Right lobe of liver (tissue), 4 donors: ENCODE results near the gene TGFB2.

Experiments
- CTCF ChIP-seq, 4 donors: fragments of 200-600 bp in 3 of 4; fragments of 450-650 bp in 1 of 4; IDR thresholded peaks; one replicate each; pipeline versions ENCODE4 v1.5.1 to v1.8.0; 2016 to 2022; ENCODE audit warnings: antibody characterized with exemption in 4 of 4, mild to moderate bottlenecking in 2 of 4
- POLR2A ChIP-seq: fragments of 450-650 bp; IDR thresholded peaks from one replicate; pipeline ENCODE4 v1.6.1; 2017; ENCODE audit warnings: antibody characterized with exemption, mild to moderate bottlenecking
- donor health status: DM: no; HTN: no; CAD: no.
- donor health status: DM: no; HTN: no; CAD: no.
- donor health status: DM: no; HTN: yes; CAD: no.

GRCh38 chr1:218312509-218312908, 32.6 kb upstream of the TGFB2 start:
- TF ChIP-seq CTCF (IDR thresholded peaks at IDR 0.05) (no peak), POLR2A (no peak)
